Renal pelvis (tissue), 4 donors: ENCODE results near the gene MOV10. TPM values are rescaled to one million over a fixed set of nuclear protein-coding genes. Genes with fewer than 3 reads are reported as not detected.

Experiments
- DNase-seq: peaks from one replicate; pipeline ENCODE4 v3.0.0-alpha.2; 2013
- polyA plus RNA-seq, 3 donors: library from polyadenylated mRNA; unstranded; fragments of 120-200 nt; gene quantifications; one replicate each; pipeline ENCODE4 v1.2.1, GENCODE V29; 2013; ENCODE audit not compliant: insufficient read length in 3 of 3

Gene MOV10
- polyA plus RNA-seq, 3 donors = 77.7 to 84.6 (median 81.0) TPM

GRCh38 chr1:112672009-112672408 is 2.5 kb upstream of the MOV10 start:
- no peak for DNase-seq

DNA sequence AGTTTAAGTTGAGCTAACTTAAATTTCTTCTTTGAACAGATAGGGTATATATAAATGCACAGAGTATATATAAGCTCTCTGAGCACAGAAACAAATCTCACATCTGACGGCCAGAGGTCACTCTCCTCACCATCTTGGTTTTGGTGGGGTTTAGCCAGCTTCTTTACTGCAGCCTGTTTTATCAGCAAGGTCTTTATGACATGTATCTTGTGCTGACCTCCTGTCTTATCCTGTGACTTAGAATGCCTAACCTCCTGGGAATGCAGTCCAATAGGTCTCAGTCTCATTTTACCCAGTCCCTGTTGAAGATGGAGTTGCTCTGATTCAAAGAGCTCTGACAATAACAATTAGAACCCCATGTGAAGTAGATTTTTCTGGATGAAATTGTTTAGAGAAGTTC is 1.6 kb upstream of the MOV10 start:
- DNase-seq = no peak

GRCh38 chr1:112673592-112674439 is 643 bp upstream of the MOV10 start:
- DNase-seq = peak; percentile 42

DNA sequence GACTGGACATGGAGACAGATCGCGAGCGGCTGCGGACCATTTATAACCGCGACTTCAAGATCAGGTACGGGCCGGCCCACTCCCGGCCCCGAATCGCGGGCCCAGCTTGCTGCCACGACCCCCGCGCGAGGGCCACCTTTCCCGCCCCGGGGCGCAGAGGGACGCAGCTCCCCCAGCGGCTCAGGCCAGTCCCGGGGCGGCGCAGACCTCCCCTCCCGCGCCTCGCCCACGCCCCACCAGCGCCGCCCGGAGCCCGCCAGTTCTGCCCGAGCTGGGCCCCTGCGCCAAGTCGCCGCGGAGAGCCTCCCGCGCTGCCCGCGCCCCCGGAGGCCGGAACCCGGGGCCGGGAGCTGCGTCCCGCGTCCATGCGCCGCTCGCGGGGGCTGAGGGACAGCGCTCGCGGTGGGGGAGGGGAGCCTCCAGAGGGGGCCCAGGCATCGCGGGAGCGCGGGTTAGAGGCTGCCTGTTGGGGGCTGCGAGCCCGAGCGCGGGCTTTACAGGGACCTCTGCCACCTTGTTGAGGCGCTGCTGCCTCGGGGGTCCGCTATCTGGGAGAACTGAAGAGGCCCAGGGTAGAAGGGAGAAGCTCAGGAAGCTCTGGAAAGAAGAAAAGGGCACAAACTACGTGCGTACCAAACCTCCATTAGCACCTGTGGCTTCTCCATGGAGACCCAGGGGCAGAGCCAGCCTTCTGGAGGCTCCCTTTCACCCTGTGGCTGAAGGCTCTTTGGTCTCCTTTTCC is 698 bp downstream of the MOV10 start:
- peak; percentile 58 for DNase-seq

- no peak for DNase-seq
Observed at GRCh38 chr1:112675728-112676381, 1.4 kb downstream of the MOV10 start.

DNA sequence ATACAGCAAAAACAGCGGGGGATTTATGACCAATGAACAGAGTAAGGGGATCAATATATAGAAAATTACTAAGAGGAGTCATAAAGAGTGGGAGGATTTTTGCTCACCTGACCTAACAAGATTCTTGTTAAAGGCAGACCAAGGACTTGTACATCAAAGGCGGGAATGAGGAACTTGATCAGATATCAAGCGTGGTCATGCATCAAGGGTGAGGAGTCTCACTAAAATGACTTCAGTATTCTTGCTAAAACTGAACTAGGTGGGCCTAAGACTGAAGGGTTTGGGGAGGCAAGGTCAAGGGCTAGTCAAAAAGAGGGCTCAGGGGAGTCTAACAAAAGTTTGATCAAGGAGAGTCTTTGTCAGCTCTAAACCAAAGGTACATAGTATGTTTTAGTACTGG is 2.1 kb downstream of the MOV10 start:
- no peak for DNase-seq

DNA sequence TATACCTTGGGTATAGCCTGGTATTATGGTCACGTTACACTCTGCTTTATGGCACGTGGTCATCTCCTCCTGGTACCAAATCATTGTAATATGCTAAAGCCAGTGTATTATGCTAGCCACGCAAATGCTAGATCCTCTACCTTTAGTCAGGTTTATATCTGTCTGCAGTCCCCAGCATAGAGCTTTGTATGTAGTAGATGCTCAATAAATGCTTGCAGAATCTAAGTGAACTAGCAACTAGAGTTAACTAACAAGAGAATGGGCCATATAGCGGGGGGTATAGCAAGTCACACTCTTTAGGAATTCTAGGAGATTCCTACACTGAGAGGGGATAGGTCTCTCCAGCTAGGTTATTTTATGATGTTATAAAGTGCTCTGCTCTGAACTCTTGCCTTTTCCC is 3.0 kb downstream of the MOV10 start:
- DNase-seq = no peak

DNA sequence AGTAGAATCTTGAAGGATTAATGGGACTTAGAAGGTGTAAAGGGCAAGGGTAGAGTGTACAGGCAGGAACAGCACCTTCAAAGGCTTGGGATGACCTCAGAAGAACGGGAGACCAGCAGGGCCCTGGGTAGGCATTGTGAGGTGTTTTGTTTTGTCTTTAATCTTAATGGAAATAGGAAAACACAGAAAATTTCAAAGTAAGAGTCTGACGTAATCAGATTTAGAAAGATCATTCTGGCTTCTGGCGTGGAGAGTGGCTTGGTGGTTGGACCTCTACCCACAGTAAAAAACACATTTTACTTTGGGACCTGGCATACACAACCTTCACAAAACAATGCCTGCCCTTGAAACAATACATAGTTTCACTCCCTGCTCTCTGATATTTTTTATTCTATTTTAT is 4.1 kb downstream of the MOV10 start:
- DNase-seq = no peak

DNA sequence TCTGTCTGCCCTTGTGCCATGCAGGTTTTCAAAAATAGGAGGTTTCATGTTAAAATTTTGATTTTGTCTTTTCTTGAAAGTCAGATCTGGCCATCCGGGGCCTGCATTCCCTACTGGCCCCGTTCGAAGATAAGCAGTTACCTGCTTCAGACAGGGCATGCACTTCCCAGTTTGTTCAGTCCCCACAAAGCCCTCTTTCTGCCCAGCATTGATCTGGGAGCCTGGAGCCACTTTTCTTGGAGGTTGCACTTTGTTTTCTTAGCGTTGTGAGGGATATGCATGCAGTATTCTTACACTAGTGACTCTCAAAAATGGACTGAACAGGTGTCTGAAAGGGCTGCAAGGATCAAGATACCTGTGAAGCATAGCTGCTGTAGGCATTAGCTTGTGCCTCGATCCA is 11.5 kb downstream of the MOV10 start:
- no peak for DNase-seq

DNA sequence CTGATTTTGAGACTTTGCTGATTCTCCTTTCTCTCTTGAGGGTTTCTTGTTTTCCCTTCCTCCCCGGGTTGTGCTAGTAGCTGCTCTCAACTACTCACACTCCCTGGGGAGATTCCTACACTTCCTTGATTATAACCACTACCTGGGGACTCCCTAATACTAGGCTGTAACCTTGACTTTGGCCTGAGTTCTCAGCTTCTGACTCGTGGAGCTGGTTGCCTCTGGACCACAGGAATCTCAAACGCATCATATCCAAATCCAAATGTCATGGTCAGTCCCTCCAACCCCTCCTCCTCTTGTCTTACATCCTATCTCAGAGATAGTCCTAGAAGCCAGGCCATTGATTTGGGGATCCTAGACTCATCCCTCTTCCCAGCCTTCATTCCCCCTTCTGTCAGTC is 12.0 kb downstream of the MOV10 start:
- DNase-seq = no peak

- no peak for DNase-seq
Observed at GRCh38 chr1:112686835-112687234, 12.4 kb downstream of the MOV10 start.

GRCh38 chr1:112687361-112687760 is 12.9 kb downstream of the MOV10 start:
- no peak for DNase-seq

- no peak for DNase-seq
Observed at GRCh38 chr1:112687785-112688496, 13.5 kb downstream of the MOV10 start.

DNA sequence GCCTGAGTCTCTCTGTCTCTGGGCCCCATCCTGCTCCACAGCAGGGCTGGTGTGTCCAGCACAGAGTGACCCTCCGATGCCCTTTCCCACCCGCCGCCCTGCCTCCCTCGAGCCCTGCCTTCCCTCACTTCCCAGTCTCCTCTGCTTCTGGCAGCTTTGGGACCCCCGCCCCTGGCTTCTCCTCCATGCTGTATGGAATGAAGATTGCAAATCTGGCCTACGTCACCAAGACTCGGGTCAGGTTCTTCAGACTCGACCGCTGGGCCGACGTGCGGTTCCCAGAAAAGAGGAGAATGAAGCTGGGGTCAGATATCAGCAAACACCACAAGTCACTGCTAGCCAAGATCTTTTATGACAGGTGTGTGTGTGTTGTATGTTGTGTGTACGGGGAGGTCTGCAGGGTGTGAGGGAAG is 14.3 kb downstream of the MOV10 start:
- DNase-seq = no peak

- no peak for DNase-seq
Observed at GRCh38 chr1:112689196-112689841, 14.9 kb downstream of the MOV10 start.

GRCh38 chr1:112689842-112690237 is 15.4 kb downstream of the MOV10 start:
- DNase-seq = no peak

DNA sequence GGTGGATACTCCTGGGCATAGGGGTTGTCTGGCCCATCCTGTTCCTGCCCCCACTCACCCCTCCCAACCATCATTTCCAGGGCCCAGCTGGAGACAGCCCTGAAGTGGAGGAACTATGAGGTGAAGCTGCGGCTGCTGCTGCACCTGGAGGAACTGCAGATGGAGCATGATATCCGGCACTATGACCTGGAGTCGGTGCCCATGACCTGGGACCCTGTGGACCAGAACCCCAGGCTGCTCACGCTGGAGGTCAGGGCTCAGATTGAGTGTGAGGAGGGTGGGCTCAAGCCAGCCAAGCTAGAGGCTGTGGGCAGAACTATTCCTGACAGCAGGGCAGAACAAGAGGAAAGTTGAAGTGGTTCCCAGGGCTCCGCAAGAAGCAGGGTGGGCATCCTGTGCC is 18.2 kb downstream of the MOV10 start:
- DNase-seq = no peak

- no peak for DNase-seq
Observed at GRCh38 chr1:112693821-112694220, 19.4 kb downstream of the MOV10 start.

DNA sequence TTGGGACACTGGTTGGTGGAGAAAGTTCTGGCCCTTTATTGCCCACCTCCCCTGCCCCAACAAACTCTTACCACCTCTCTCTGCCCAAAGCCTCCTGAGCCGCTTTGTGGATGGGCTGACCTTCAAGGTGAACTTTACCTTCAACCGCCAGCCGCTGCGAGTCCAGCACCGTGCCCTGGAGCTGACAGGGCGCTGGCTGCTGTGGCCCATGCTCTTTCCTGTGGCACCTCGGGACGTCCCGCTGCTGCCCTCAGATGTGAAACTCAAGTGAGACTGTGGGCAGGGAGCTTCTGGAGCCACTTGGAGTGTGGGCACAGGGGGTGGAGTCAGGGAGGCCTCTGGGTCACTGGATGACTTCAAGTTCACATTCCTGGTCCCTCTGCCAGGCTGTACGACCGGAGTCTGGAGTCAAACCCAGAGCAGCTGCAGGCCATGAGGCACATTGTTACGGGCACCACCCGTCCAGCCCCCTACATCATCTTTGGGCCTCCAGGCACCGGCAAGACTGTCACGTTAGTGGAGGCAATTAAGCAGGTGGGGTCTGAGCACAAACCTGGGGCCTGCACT is 20.0 kb downstream of the MOV10 start:
- DNase-seq = no peak

DNA sequence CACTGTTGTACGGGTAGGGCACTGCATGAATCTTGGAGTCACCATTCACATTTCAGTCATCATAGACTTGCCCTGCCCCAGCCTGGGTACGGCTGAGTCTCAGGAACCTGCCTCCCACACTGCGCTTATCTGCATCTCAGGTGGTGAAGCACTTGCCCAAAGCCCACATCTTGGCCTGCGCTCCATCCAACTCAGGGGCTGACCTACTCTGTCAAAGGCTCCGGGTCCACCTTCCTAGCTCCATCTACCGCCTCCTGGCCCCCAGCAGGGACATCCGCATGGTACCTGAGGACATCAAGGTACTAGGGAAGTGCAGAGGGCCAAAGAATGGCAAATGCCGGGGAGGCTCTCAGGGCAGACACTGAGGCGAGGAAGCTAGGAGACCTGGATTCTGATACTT is 20.8 kb downstream of the MOV10 start:
- DNase-seq = no peak

GRCh38 chr1:112696578-112697314 is 22.3 kb downstream of the MOV10 start:
- DNase-seq = no peak
